ENCODE results near the gene PBX2.
A peak's percentile ranks its signal among the peaks of the same experiment; 100 is the strongest.

The PBX2 gene

GRCh38 chr6:32190054-32190851 lies at the start of gene PBX2:
Gene PBX2, minus strand, starts transcription at chr6:32190202. Its CDS starts 287 bp downstream, at chr6:32189915.
- peaks cover 4% of the 10 kb centered on the region; the same call in 1 of the 2 replicates for H3K36me3 ChIP-seq (ENCODE audit: insufficient read depth, low read length)
- peak within 1 kb of the TSS; percentile 71 for H3K27ac ChIP-seq (ENCODE audit: low read depth, low read length)
- H3K79me2 ChIP-seq (ENCODE audit: control insufficient read depth, insufficient read depth, low read length, unreplicated experiment), result peaks cover 19% of the 10 kb centered on the region
- H2AFZ ChIP-seq (ENCODE audit: low read length, unreplicated experiment), result peak within 1 kb of the TSS; percentile 76
- H3K4me3 ChIP-seq (ENCODE audit: low read depth, low read length), result peak within 1 kb of the TSS; percentile 94
- no peaks in the 10 kb centered on the region for H3K27me3 ChIP-seq (ENCODE audit: insufficient read depth, low read length)
- peaks cover 21% of the 10 kb centered on the region for H3K4me1 ChIP-seq (ENCODE audit: control insufficient read depth, insufficient read depth, low read length, unreplicated experiment)

- Histone ChIP-seq H3K79me2 (ENCODE audit: control insufficient read depth, insufficient read depth, low read length, unreplicated experiment) (no peaks in the 10 kb centered on the region), H3K4me3 (ENCODE audit: low read depth, low read length) (no peak overlapping the region), H3K4me1 (ENCODE audit: control insufficient read depth, insufficient read depth, low read length, unreplicated experiment) (no peaks in the 10 kb centered on the region), H3K27ac (ENCODE audit: low read depth, low read length) (no peak overlapping the region), H3K27me3 (ENCODE audit: insufficient read depth, low read length) (no peaks in the 10 kb centered on the region), H2AFZ (ENCODE audit: low read length, unreplicated experiment) (no peak overlapping the region), H3K36me3 (ENCODE audit: insufficient read depth, low read length) (no peaks in the 10 kb centered on the region)
Measured at GRCh38 chr6:32239462-32239861, 49.5 kb upstream of the PBX2 start.

- Histone ChIP-seq H3K36me3 (ENCODE audit: insufficient read depth, low read length) (no peaks in the 10 kb centered on the region), H3K4me3 (ENCODE audit: low read depth, low read length) (no peak overlapping the region), H2AFZ (ENCODE audit: low read length, unreplicated experiment) (no peak overlapping the region), H3K27me3 (ENCODE audit: insufficient read depth, low read length) (no peaks in the 10 kb centered on the region), H3K27ac (ENCODE audit: low read depth, low read length) (no peak overlapping the region), H3K79me2 (ENCODE audit: control insufficient read depth, insufficient read depth, low read length, unreplicated experiment) (no peaks in the 10 kb centered on the region), H3K4me1 (ENCODE audit: control insufficient read depth, insufficient read depth, low read length, unreplicated experiment) (no peaks in the 10 kb centered on the region)
Measured at GRCh38 chr6:32234934-32235333, 44.9 kb upstream of the PBX2 start.

GRCh38 chr6:32226434-32226833 lies 36.4 kb upstream of the PBX2 start:
- no peaks in the 10 kb centered on the region for H3K79me2 ChIP-seq (ENCODE audit: control insufficient read depth, insufficient read depth, low read length, unreplicated experiment)

GRCh38 chr6:32224696-32225095 lies 34.7 kb upstream of the PBX2 start:
- H3K27me3 ChIP-seq (ENCODE audit: insufficient read depth, low read length), result peaks cover 7% of the 10 kb centered on the region; the same call in 1 of the 2 replicates
- no peak overlapping the region for H3K4me3 ChIP-seq (ENCODE audit: low read depth, low read length)
- H3K27ac ChIP-seq (ENCODE audit: low read depth, low read length), result no peak overlapping the region
- no peaks in the 10 kb centered on the region for H3K79me2 ChIP-seq (ENCODE audit: control insufficient read depth, insufficient read depth, low read length, unreplicated experiment)
- no peaks in the 10 kb centered on the region for H3K4me1 ChIP-seq (ENCODE audit: control insufficient read depth, insufficient read depth, low read length, unreplicated experiment)
- no peaks in the 10 kb centered on the region for H3K36me3 ChIP-seq (ENCODE audit: insufficient read depth, low read length)
- H2AFZ ChIP-seq (ENCODE audit: low read length, unreplicated experiment), result no peak overlapping the region

More at GRCh38 chr6:32226434-32226833, 36.4 kb upstream of the PBX2 start:
- Histone ChIP-seq H3K4me3 (ENCODE audit: low read depth, low read length) (no peak overlapping the region), H3K36me3 (ENCODE audit: insufficient read depth, low read length) (no peaks in the 10 kb centered on the region), H2AFZ (ENCODE audit: low read length, unreplicated experiment) (no peak overlapping the region), H3K4me1 (ENCODE audit: control insufficient read depth, insufficient read depth, low read length, unreplicated experiment) (no peaks in the 10 kb centered on the region), H3K27me3 (ENCODE audit: insufficient read depth, low read length) (no peaks in the 10 kb centered on the region; the same call in 1 of the 2 replicates), H3K27ac (ENCODE audit: low read depth, low read length) (no peak overlapping the region)

GRCh38 chr6:32223258-32224235 lies 33.5 kb upstream of the PBX2 start, which contains the start of gene NOTCH4:
Gene NOTCH4, minus strand, starts transcription at chr6:32224067. Its CDS starts 139 bp downstream, at chr6:32223928.
- H3K79me2 ChIP-seq (ENCODE audit: control insufficient read depth, insufficient read depth, low read length, unreplicated experiment), result no peaks in the 10 kb centered on the region
- H3K36me3 ChIP-seq (ENCODE audit: insufficient read depth, low read length), result no peaks in the 10 kb centered on the region
- H3K27me3 ChIP-seq (ENCODE audit: insufficient read depth, low read length), result peaks cover 12% of the 10 kb centered on the region
- no peak within 1 kb of the TSS for H3K4me3 ChIP-seq (ENCODE audit: low read depth, low read length)
- H2AFZ ChIP-seq (ENCODE audit: low read length, unreplicated experiment), result no peak within 1 kb of the TSS
- no peak within 1 kb of the TSS for H3K27ac ChIP-seq (ENCODE audit: low read depth, low read length)
- H3K4me1 ChIP-seq (ENCODE audit: control insufficient read depth, insufficient read depth, low read length, unreplicated experiment), result no peaks in the 10 kb centered on the region

GRCh38 chr6:32222333-32223230 lies 32.6 kb upstream of the PBX2 start:
- Histone ChIP-seq H3K36me3 (ENCODE audit: insufficient read depth, low read length) (no peaks in the 10 kb centered on the region), H3K4me1 (ENCODE audit: control insufficient read depth, insufficient read depth, low read length, unreplicated experiment) (no peaks in the 10 kb centered on the region), H2AFZ (ENCODE audit: low read length, unreplicated experiment) (no peak overlapping the region), H3K79me2 (ENCODE audit: control insufficient read depth, insufficient read depth, low read length, unreplicated experiment) (no peaks in the 10 kb centered on the region), H3K4me3 (ENCODE audit: low read depth, low read length) (no peak overlapping the region), H3K27ac (ENCODE audit: low read depth, low read length) (no peak overlapping the region), H3K27me3 (ENCODE audit: insufficient read depth, low read length) (peaks cover 20% of the 10 kb centered on the region)

- Histone ChIP-seq H3K36me3 (ENCODE audit: insufficient read depth, low read length) (no peaks in the 10 kb centered on the region), H3K79me2 (ENCODE audit: control insufficient read depth, insufficient read depth, low read length, unreplicated experiment) (no peaks in the 10 kb centered on the region), H3K4me1 (ENCODE audit: control insufficient read depth, insufficient read depth, low read length, unreplicated experiment) (no peaks in the 10 kb centered on the region), H3K4me3 (ENCODE audit: low read depth, low read length) (no peak overlapping the region), H3K27me3 (ENCODE audit: insufficient read depth, low read length) (peaks cover 26% of the 10 kb centered on the region), H2AFZ (ENCODE audit: low read length, unreplicated experiment) (no peak overlapping the region), H3K27ac (ENCODE audit: low read depth, low read length) (no peak overlapping the region)
Measured at GRCh38 chr6:32220021-32220420, 30.0 kb upstream of the PBX2 start.

- Histone ChIP-seq H3K79me2 (ENCODE audit: control insufficient read depth, insufficient read depth, low read length, unreplicated experiment) (no peaks in the 10 kb centered on the region), H2AFZ (ENCODE audit: low read length, unreplicated experiment) (no peak overlapping the region), H3K36me3 (ENCODE audit: insufficient read depth, low read length) (no peaks in the 10 kb centered on the region), H3K4me1 (ENCODE audit: control insufficient read depth, insufficient read depth, low read length, unreplicated experiment) (no peaks in the 10 kb centered on the region), H3K4me3 (ENCODE audit: low read depth, low read length) (no peak overlapping the region), H3K27me3 (ENCODE audit: insufficient read depth, low read length) (peaks cover 26% of the 10 kb centered on the region), H3K27ac (ENCODE audit: low read depth, low read length) (no peak overlapping the region)
Measured at GRCh38 chr6:32218167-32218566, 28.2 kb upstream of the PBX2 start.

GRCh38 chr6:32216998-32217397 lies 27.0 kb upstream of the PBX2 start:
- Histone ChIP-seq H3K36me3 (ENCODE audit: insufficient read depth, low read length) (no peaks in the 10 kb centered on the region), H3K4me3 (ENCODE audit: low read depth, low read length) (no peak overlapping the region), H3K79me2 (ENCODE audit: control insufficient read depth, insufficient read depth, low read length, unreplicated experiment) (no peaks in the 10 kb centered on the region), H3K27me3 (ENCODE audit: insufficient read depth, low read length) (peaks cover 26% of the 10 kb centered on the region), H3K4me1 (ENCODE audit: control insufficient read depth, insufficient read depth, low read length, unreplicated experiment) (no peaks in the 10 kb centered on the region), H2AFZ (ENCODE audit: low read length, unreplicated experiment) (no peak overlapping the region), H3K27ac (ENCODE audit: low read depth, low read length) (no peak overlapping the region)

All from ACC112 (cell line).